Urothelium cell line (cell line): Measurements from ENCODE around the gene ZSCAN22.
"Not testable (repeated sequence)": the region's sequence is repeated elsewhere in the genome, so short reads cannot be mapped to it uniquely, and the experiment has no call there.

Source experiments
- DNase-seq: peaks from one replicate; pipeline ENCODE4 v3.0.0; 2011; ENCODE audit warnings: low spot score, mixed read lengths
- FAIRE-seq: peaks from 2 replicates; lab custom pipeline; 2011; peaks lifted over from hg19 to GRCh38; lab: Jason Lieb, UNC

The ZSCAN22 gene

DNA sequence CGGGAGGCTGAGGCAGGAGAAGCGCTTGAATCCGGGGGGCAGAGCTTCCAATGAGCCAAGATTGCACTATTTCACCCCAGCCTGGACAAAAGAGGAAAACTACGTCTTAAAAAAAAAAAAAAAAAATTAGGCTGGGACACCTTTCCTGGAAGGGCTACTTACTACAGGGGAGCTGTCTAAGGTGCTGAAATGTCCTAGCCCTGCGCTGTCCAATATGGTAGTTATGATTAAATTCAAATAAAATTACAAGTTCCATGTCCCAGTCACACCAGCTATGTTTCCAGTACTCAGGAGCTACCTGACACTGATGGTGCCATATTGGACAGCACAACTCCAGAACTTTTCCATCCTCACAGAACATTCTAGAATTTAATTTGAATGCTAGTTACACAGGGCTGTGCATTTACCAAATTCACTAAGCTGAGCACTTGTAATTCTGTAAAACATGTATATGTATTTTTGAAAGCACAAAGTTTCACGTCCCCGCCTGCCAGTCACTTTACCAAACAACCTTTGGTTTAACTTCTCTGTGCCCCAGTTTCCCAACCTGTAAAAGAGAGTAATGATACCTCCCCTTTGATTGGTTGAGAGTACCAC is 9.2 kb upstream of the ZSCAN22 start:
- FAIRE-seq, result no peak
- DNase-seq, result peak; percentile 31

DNA sequence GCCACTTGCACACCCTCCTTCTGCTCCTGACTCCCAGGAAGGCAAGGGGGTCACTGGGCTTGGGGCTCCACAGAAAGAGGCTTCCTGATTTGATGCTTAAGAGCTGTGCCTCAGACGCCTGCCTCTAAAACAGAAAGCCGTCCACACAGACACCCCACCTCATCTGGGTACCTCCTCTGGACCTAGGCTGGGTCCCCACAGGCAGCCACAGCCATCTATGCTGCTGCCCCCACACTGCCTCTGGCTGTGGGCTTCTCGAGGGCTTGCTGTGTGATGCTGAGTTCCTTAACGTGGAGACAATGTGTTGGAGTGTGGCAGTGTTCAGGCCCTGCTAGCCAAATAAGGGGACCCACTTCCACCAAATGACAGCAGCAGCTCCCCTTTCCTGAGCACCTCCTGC is 8.5 kb upstream of the ZSCAN22 start:
- DNase-seq, result no peak
- no peak for FAIRE-seq

DNA sequence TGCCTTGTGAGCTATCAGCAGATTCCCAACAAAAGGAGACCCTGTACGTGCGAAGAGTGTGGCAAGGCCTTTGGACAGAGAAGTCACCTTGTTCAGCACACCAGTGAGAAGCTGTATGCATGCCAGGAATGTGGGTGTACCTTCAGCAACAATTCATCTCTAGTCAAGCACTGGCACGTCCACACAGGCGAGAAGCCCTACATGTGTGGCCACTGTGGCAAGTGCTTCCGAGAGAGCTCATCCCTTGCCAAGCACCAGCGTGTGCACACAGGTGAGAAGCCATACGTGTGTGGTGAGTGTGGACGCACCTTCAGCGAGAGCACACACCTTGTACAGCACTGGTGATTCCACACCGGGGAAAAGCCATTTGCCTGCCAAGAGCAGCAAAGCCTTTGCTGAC is 7.6 kb upstream of the ZSCAN22 start:
- FAIRE-seq (no peak), DNase-seq (no peak)

- FAIRE-seq, result no peak
- no peak for DNase-seq
Observed at GRCh38 chr19:58325311-58326022, 1.3 kb upstream of the ZSCAN22 start.

- DNase-seq, result no peak
- no peak for FAIRE-seq
Observed at GRCh38 chr19:58326501-58326913, 287 bp upstream of the ZSCAN22 start.

GRCh38 chr19:58328999-58329398 is 2.2 kb downstream of the ZSCAN22 start:
- DNase-seq, result no peak
- no peak for FAIRE-seq

GRCh38 chr19:58330458-58330857 is 3.7 kb downstream of the ZSCAN22 start:
- DNase-seq (no peak), FAIRE-seq (no peak)

DNA sequence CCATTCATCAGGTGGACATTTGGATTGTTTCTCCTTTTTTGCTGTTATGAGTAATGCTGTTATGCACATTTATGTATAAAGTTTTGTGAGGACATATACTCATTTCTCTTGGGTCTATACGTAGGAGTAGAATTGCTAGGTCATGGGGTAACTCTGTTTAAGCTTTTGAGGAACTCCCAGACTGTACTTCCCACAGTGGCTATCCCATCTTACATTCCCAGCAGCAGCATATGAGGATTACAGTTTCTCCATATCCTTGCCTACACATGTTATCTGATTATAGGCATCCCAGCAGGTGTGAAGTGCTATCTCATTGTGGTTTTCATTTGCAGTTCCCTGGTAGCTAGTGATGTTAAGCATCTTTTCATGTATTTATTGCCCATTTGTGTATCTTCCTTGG is 5.9 kb downstream of the ZSCAN22 start:
- FAIRE-seq (no peak), DNase-seq (no peak)

GRCh38 chr19:58334691-58335249 is 8.0 kb downstream of the ZSCAN22 start:
- DNase-seq, result no peak
- no peak for FAIRE-seq

DNA sequence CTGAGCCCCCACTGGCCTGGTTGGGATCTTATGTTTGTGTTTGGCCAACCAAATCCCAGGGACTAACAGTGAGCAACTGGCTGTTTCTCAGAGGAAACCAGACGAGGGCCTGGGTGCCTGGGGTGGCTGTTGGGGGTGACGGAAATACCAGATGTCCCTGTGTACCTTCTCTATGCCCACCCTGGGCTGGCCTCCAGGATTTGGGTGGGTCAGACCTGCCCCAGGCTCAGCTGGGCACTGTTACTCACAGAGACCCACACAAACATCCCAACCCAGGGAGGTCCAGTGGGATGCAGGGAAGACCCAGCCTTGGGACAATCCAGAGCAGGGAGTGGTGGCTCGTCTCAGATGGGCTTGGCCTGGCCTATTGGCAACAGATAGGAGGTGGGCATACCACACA is 8.8 kb downstream of the ZSCAN22 start:
- no peak for FAIRE-seq
- DNase-seq, result no peak

GRCh38 chr19:58336216-58336615 is 9.4 kb downstream of the ZSCAN22 start:
- DNase-seq, result no peak
- no peak for FAIRE-seq

GRCh38 chr19:58336820-58337219 is 10.0 kb downstream of the ZSCAN22 start:
- DNase-seq, result no peak
- no peak for FAIRE-seq

DNA sequence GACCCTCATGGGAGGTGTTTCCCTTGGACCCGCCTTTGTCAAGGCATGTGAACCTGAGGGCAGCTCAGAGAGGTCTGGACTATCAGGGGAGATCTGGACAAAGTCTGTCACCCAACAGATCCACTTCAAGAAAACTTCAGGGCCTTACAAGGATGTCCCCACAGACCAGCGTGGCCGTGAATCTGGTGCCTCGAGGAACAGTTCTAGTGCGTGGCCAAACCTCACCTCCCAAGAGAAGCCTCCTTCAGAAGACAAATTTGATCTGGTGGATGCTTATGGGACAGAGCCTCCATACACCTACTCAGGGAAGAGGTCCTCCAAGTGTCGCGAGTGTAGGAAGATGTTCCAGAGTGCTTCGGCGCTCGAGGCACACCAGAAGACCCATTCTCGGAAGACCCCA is 11.5 kb downstream of the ZSCAN22 start:
- FAIRE-seq (no peak), DNase-seq (no peak)

DNA sequence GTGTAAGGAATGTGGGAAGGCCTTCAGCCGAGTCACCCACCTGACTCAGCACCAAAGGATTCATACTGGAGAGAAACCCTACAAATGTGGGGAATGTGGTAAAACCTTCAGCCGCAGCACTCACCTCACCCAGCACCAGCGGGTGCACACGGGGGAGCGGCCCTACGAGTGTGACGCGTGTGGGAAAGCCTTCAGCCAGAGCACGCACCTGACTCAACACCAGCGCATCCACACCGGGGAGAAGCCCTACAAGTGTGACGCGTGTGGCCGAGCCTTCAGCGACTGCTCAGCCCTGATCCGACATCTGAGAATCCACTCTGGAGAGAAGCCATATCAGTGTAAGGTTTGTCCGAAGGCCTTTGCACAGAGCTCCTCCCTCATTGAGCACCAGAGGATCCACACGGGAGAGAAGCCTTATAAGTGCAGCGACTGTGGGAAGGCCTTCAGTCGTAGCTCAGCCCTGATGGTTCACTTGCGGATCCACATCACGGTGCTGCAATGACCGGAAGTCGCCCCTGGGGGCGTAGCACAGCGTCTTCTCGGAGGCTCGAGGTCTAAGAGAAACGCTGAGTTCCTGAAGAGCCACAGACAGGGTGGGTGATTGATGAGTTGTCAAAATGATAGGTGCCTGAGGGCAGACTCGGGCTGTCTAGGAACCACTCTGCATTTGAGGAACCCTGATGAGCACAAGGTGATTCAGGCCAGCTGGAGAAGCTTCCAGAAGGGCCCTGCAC is 12.2 kb downstream of the ZSCAN22 start:
- DNase-seq, result no peak
- no peak for FAIRE-seq

- DNase-seq (no peak), FAIRE-seq (no peak)
Observed at GRCh38 chr19:58345558-58345957, 18.8 kb downstream of the ZSCAN22 start.

DNA sequence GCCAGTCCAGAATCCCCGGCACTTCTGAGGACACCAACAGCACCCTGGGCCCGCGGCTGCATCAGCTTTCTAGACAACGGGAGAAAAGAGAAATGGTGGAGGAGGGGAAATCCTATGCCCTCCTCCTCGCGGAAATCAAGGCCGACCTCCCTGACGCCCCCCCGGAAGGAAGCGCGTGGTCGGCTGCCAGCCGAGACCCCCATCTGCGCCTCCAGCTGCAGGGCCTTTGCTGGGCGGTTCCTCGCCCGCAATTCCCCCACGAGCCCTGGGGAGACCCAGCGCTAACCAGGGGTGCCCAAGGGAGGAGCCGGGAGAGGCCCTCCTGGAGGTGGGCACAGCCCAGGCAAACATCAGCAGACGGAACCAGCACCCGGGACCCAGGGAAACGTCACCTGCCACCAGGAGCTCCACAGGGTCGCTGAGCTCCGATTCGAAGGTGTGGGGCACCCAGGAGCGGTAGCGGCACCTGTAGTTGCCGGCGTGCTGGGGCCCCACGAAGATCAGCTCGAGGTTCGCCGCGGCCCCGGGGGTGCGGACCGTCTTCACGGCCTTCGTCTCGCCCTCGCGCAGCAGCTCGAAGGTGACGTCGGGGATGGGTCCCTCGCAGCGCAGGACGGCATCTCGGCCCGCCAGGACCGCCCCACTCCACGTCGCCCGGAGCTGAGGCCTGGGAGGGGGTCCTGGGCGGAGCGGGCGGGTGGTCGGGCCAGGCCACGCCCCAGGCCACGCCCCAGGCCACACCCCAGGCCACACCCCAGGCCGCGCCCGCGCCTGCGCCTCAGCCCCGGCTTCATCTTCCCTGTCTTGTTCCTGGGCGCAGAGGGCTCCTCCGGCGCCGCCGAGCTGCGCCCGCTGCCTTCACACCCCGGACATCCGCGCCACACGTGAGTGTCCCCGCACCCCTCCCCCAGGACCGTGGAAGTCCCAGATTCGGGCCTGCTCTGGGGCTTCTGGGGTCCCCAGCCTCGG is 20.5 kb downstream of the ZSCAN22 start:
- FAIRE-seq, result peak; percentile 17
- DNase-seq, result peak; percentile 93

GRCh38 chr19:58348080-58348479 is 21.3 kb downstream of the ZSCAN22 start:
- not testable (repeated sequence) for FAIRE-seq, DNase-seq

DNA sequence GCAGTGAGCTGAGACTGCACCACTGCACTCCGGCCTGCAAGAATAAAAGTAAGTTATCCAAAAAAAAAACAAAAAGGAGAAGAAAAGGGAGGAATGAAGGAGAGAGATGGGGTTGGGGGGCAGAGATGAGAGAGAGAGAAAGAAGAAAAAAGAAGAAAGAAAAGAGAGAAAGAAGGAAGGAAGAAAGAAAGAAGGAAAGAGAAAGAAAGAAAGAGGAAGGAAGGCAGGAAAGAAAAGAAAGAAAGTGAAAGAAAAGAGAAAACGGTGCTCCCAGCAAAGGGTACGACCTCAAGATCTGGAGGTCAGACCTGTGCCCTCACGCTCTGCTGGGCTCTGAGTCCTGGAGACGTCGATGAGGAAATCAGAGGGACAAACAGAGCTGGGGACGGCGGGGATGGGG is 22.8 kb downstream of the ZSCAN22 start:
- no peak for FAIRE-seq

DNA sequence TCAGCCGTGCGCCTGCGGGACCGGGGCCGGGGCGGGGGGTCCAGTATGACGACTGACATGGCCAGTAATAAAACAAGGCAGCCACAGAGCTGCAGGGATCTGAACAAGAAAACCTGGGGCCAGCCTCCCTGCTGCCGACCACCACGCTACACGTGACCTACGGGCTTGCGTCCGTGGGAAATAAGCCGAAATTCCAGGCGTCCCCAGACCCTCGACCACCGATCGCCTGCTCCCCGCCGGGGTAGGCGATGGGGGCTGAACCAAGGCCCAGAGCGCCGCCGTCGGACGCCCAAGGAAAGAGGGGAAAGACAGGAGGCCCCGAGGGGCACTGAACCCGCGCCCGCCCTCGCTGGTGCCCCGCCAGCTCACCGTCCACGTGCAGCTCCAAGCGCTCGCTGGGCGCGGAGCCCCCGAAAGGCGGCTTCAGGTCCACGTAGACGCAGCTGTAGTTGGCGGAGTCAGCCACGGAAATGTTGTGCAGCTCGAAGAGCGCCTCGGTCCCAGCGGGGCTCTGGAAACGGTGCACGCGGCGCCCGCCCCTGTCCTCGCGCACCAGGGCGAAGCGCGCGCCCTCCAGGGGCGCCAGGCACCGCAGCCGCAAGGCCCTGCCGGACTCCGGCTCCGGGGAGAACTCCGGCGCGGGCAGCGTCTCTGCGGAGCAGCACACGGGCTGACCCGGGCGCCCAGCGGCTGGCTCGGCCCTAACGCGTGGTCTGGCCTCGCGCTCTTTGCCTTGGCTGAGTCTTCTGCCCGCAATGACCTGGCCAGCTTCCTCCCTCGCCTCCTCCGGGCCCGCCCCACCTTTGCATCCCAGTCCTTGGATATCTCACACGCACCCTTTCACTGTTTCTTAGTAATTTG is 23.4 kb downstream of the ZSCAN22 start:
- no peak for FAIRE-seq
- no peak for DNase-seq

More for the DNA sequence above, 22.8 kb downstream of the ZSCAN22 start:
- DNase-seq, result no peak
